ENCODE data around the gene CHST8. TPM values are rescaled to one million over a fixed set of nuclear protein-coding genes. Genes with fewer than 3 reads are reported as not detected.

CHST8 gene
- total and polyA plus RNA-seq, 12 donors, result 0.13 to 0.50 (median 0.22) TPM; not detected in 3

- Histone ChIP-seq H3K4me1 (no peaks in the 10 kb centered on the region), H3K4me3 (no peak overlapping the region), H3K9me3 (peaks cover 0 to 12% (median 0%) of the 10 kb centered on the region in 11 donors), H3K27me3 (peaks cover 0 to 43% (median 19%) of the 10 kb centered on the region in 7 donors), H3K27ac (no peak overlapping the region), H3K36me3 (no peaks in the 10 kb centered on the region)
- TF ChIP-seq CTCF (IDR thresholded peaks at IDR 0.05), result no peak
- ATAC-seq (no peak), DNase-seq (no peak)
- intact Hi-C loops (cut with DNase I), result no loop called here
- 63 to 66% methylated on average over 9 of the region's 9 CpGs for WGBS, 2 donors
Measured at GRCh38 chr19:33725567-33725966, 103.8 kb downstream of the CHST8 start.

- WGBS, 2 donors, result 61 to 66% methylated on average over 12 of the region's 12 CpGs
Measured at GRCh38 chr19:33726756-33727155, 105.0 kb downstream of the CHST8 start.

GRCh38 chr19:33727331-33727998 lies 105.7 kb downstream of the CHST8 start:
- H3K36me3 ChIP-seq, result no peaks in the 10 kb centered on the region
- WGBS, 2 donors, result 73 to 79% methylated on average over 24 of the region's 24 CpGs
- no peak for DNase-seq
- no peak overlapping the region for H3K27ac ChIP-seq
- no peak for ATAC-seq
- H3K4me1 ChIP-seq, result no peaks in the 10 kb centered on the region
- no peak overlapping the region for H3K4me3 ChIP-seq
- peaks cover 0 to 12% (median 0%) of the 10 kb centered on the region in 11 donors for H3K9me3 ChIP-seq
- intact Hi-C loops (cut with DNase I), result no loop called here
- peaks cover 0 to 39% (median 27%) of the 10 kb centered on the region in 7 donors for H3K27me3 ChIP-seq
- TF ChIP-seq CTCF (IDR thresholded peaks at IDR 0.05), result no peak

More at GRCh38 chr19:33726756-33727155, 105.0 kb downstream of the CHST8 start:
- no peak for TF ChIP-seq CTCF (IDR thresholded peaks at IDR 0.05)
- H3K27me3 ChIP-seq, result peaks cover 0 to 38% (median 21%) of the 10 kb centered on the region in 7 donors
- no peaks in the 10 kb centered on the region for H3K36me3 ChIP-seq
- intact Hi-C loops (cut with DNase I), result no loop called here
- no peak overlapping the region for H3K27ac ChIP-seq
- no peak overlapping the region for H3K4me3 ChIP-seq
- ATAC-seq (no peak), DNase-seq (no peak)
- no peaks in the 10 kb centered on the region for H3K4me1 ChIP-seq
- H3K9me3 ChIP-seq, result peaks cover 0 to 12% (median 0%) of the 10 kb centered on the region in 11 donors

DNA sequence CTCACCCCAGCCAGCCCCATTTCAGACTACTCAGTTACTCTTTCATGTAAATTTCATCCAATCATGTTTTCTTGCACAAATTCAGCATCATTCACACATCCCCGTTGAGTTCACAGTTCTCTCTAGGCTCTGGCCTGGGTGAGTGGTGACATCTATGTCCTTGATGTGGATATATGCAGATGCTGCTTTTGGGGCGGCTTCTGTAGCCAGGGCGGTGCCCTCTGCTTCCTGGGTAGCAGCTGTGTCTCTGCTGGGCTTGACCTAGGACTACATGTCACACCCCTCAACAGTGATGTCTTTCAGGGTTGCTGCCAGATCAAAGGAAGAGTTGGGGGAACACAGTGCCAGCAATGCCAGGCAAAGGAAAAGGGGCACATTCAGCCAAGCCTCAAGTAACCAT lies 106.4 kb downstream of the CHST8 start:
- Histone ChIP-seq H3K27me3 (peaks cover 0 to 34% (median 28%) of the 10 kb centered on the region in 7 donors), H3K9me3 (peaks cover 0 to 12% (median 0%) of the 10 kb centered on the region in 11 donors), H3K27ac (no peak overlapping the region), H3K4me3 (no peak overlapping the region), H3K4me1 (no peaks in the 10 kb centered on the region), H3K36me3 (no peaks in the 10 kb centered on the region)
- no peak for TF ChIP-seq CTCF (IDR thresholded peaks at IDR 0.05)
- 77 to 84% methylated on average over 3 of the region's 3 CpGs for WGBS, 2 donors
- intact Hi-C loops (cut with DNase I), result no loop called here
- ATAC-seq (no peak), DNase-seq (no peak)

Measured in heart right ventricle (tissue), 16 donors.